Measurements from ENCODE around the gene ATG4B. TPM values are rescaled to one million over a fixed set of nuclear protein-coding genes. Genes with fewer than 3 reads are reported as not detected.
A peak's percentile ranks its signal among the peaks of the same experiment; 100 is the strongest.

Gene ATG4B
- total and polyA plus RNA-seq, 2 of the 4 experiments (the other 2 are of a cell fraction) = 113 to 146 TPM

DNA sequence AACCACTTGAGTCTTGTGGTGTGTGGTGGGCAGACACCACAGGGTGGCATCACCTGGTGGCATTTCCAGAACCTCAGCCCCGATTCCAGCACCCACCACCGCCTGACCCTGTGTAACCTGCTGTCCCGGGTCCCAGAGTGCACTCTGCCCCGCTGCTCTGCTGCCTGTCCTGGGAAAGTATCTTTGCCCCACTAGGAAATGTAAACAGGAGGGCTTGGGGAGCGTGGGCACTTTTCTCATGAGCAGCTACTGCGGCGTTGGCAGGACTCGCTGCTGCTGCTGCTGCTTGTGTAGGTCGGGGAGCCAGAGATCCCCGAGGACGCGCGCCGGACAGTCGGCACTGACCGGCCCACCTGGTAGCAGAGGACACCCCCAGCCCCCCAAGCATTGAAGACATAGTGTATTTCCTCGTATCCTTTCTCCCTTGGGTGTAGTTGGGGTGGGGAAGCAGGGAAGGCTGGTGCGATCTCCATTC lies 35.7 kb downstream of the ATG4B start:
- no peak overlapping the region for H3K23ac ChIP-seq (ENCODE audit: low read depth, low read length)
- H3K14ac ChIP-seq (replicated peaks; ENCODE audit: low read depth, low read length) = no peak overlapping the region
- no peak overlapping the region for H3K4me2 ChIP-seq (ENCODE audit: low read depth, low read length)
- H3K9me3 ChIP-seq (ENCODE audit: control insufficient read depth, insufficient read depth, low read length) = no peaks in the 10 kb centered on the region
- dilution Hi-C loops (cut with HindIII; ENCODE audit: low sequenced_read_pairs, unreplicated experiment) (no loop called here), in situ Hi-C loops (cut with MboI; ENCODE audit: low sequenced_read_pairs) (loop anchor here (25.0 kb wide), 1 partner anchor 811 kb away; the partner anchor contains the start of gene AGXT), intact Hi-C loops (cut with micrococcal nuclease) (no loop called here)
- H2AFZ ChIP-seq (replicated peaks; ENCODE audit: low read length, poor library complexity) = peak overlapping the region; percentile 19
- H2BK5ac ChIP-seq (ENCODE audit: low read depth, low read length, poor library complexity, severe bottlenecking) = no peak overlapping the region
- POLR2A ChIA-PET (ENCODE audit: unreplicated experiment) = no interaction called here
- peak overlapping the region; percentile 50 for H2AK9ac ChIP-seq (replicated peaks; ENCODE audit: low read depth, low read length, poor library complexity)
- H3K36me3 ChIP-seq (ENCODE audit: control insufficient read depth, insufficient read depth, low read length) = peaks cover 68% of the 10 kb centered on the region
- no peaks in the 10 kb centered on the region for H3K4me1 ChIP-seq (ENCODE audit: control insufficient read depth, insufficient read depth, low read length)
- H2BK15ac ChIP-seq (ENCODE audit: low read depth, low read length) = no peak overlapping the region
- no peaks in the 10 kb centered on the region for H3K9me1 ChIP-seq (ENCODE audit: insufficient read depth, low read length)
- H3K27ac ChIP-seq (ENCODE audit: insufficient read depth, low read length) = no peak overlapping the region
- H2BK120ac ChIP-seq (ENCODE audit: low read depth, low read length) = no peak overlapping the region
- no peak overlapping the region for H2AK5ac ChIP-seq (ENCODE audit: low read depth, low read length)
- TF ChIP-seq NFE2L2 (IDR thresholded peaks at IDR 0.05; ENCODE audit: low read depth, low read length) = no peak
- TF ChIP-seq RFX5 (IDR thresholded peaks at IDR 0.05; ENCODE audit: low read depth, low read length) = no peak
- TF ChIP-seq CHD1 (IDR thresholded peaks at IDR 0.05; ENCODE audit: low read depth, low read length) = no peak
- TF ChIP-seq MXI1 (IDR thresholded peaks at IDR 0.05; ENCODE audit: borderline replicate concordance, low read depth, low read length) = no peak
- TF ChIP-seq FOS (IDR thresholded peaks at IDR 0.05; ENCODE audit: low read depth, low read length) = no peak
- TF ChIP-seq RAD21 (IDR thresholded peaks at IDR 0.05; ENCODE audit: low read length) = no peak
- no peak for TF ChIP-seq MAFK (IDR thresholded peaks at IDR 0.05; ENCODE audit: low read depth, low read length)
- TF ChIP-seq MAZ (IDR thresholded peaks at IDR 0.05; ENCODE audit: borderline replicate concordance, low read depth, low read length) = no peak
- TF ChIP-seq, protein P1, sequence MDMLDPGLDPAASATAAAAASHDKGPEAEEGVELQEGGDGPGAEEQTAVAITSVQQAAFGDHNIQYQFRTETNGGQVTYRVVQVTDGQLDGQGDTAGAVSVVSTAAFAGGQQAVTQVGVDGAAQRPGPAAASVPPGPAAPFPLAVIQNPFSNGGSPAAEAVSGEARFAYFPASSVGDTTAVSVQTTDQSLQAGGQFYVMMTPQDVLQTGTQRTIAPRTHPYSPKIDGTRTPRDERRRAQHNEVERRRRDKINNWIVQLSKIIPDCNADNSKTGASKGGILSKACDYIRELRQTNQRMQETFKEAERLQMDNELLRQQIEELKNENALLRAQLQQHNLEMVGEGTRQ (IDR thresholded peaks at IDR 0.05; ENCODE audit: low read depth, low read length) = no peak
- ATAC-seq (ENCODE audit: low read depth) (no peak), DNase-seq (no peak)
- H4K8ac ChIP-seq (ENCODE audit: low read depth in 2 of 2, low read length in 2 of 2) = no peak overlapping the region
- no peak overlapping the region for H2BK20ac ChIP-seq (ENCODE audit: low read depth, low read length)
- no peaks in the 10 kb centered on the region for H3K27me3 ChIP-seq (ENCODE audit: control insufficient read depth, insufficient read depth, low read length)
- H4K20me1 ChIP-seq (ENCODE audit: insufficient read depth, low read length) = 0 out of 2 replicates have a peak, but pooled peaks cover 4% of the 10 kb centered on the region
- 100% methylated on average over 1 of the region's 18 CpGs; no CpG with 5 or more reads in 1 of the 2 experiments for WGBS, 2 experiments (ENCODE audit: extremely low coverage in 2 of 2, insufficient read length in 1 of 2)
- H3K18ac ChIP-seq (ENCODE audit: low read depth, low read length) = no peak overlapping the region
- no peak overlapping the region for H4K91ac ChIP-seq (ENCODE audit: insufficient read depth, low read depth, low read length)
- H3K4me3 ChIP-seq (ENCODE audit: insufficient read depth, low read depth, low read length) = no peak overlapping the region
- CTCF ChIA-PET = no interaction called here
- no peak overlapping the region for H3K4ac ChIP-seq (ENCODE audit: low read depth, low read length)
- peaks cover 0 to 10% of the 10 kb centered on the region in 2 experiments; a peak in 1 of 4 replicates for H3K79me1 ChIP-seq (ENCODE audit: low read depth in 1 of 2, low read length in 2 of 2)
- BruUV-seq (replicated peaks) = no TSS peak
- H3K9ac ChIP-seq (ENCODE audit: low read depth, low read length) = no peak overlapping the region
- no peak overlapping the region for H4K5ac ChIP-seq (ENCODE audit: low read depth, low read length)
- H3K56ac ChIP-seq (ENCODE audit: extremely low read depth, insufficient read depth, low read length) = no peak overlapping the region
